ENCODE measurements around the gene SMAD7.
A peak's percentile ranks its signal among the peaks of the same experiment; 100 is the strongest.

The SMAD7 gene

GRCh38 chr18:48959921-48960920 is 9.5 kb upstream of the SMAD7 start:
- DNase-seq (ENCODE audit: low read depth): no peak

- DNase-seq (ENCODE audit: low read depth): no peak
Measured at GRCh38 chr18:48959551-48959920, 8.8 kb upstream of the SMAD7 start.

GRCh38 chr18:48958951-48959350 is 8.2 kb upstream of the SMAD7 start:
- no peak for DNase-seq (ENCODE audit: low read depth)

GRCh38 chr18:48957616-48958015 is 6.9 kb upstream of the SMAD7 start:
- DNase-seq (ENCODE audit: low read depth): no peak

- no peak for DNase-seq (ENCODE audit: low read depth)
Measured at GRCh38 chr18:48957136-48957535, 6.4 kb upstream of the SMAD7 start.

- peak; percentile 85 for DNase-seq (ENCODE audit: low read depth)
Measured at GRCh38 chr18:48956356-48956755, 5.6 kb upstream of the SMAD7 start.

GRCh38 chr18:48955830-48956261 is 5.1 kb upstream of the SMAD7 start:
- DNase-seq (ENCODE audit: low read depth): peak; percentile 92

- no peak for DNase-seq (ENCODE audit: low read depth)
Measured at GRCh38 chr18:48954886-48955819, 4.4 kb upstream of the SMAD7 start.

GRCh38 chr18:48953104-48953706 is 2.4 kb upstream of the SMAD7 start:
- DNase-seq (ENCODE audit: low read depth): no peak

- DNase-seq (ENCODE audit: low read depth): no peak
Measured at GRCh38 chr18:48952287-48953103, 1.7 kb upstream of the SMAD7 start.

GRCh38 chr18:48951448-48952286 is 902 bp upstream of the SMAD7 start:
- DNase-seq (ENCODE audit: low read depth): no peak

- no peak for DNase-seq (ENCODE audit: low read depth)
Measured at GRCh38 chr18:48949606-48950535, 894 bp downstream of the SMAD7 start.

- DNase-seq (ENCODE audit: low read depth): no peak
Measured at GRCh38 chr18:48949050-48949605, 1.6 kb downstream of the SMAD7 start.

GRCh38 chr18:48948112-48949049 is 2.4 kb downstream of the SMAD7 start:
- DNase-seq (ENCODE audit: low read depth): no peak

- DNase-seq (ENCODE audit: low read depth): no peak
Measured at GRCh38 chr18:48947560-48947959, 3.2 kb downstream of the SMAD7 start.

- DNase-seq (ENCODE audit: low read depth): no peak
Measured at GRCh38 chr18:48947092-48947491, 3.7 kb downstream of the SMAD7 start.

GRCh38 chr18:48946329-48946835 is 4.4 kb downstream of the SMAD7 start:
- DNase-seq (ENCODE audit: low read depth): no peak

- DNase-seq (ENCODE audit: low read depth): no peak
Measured at GRCh38 chr18:48945953-48946217, 4.9 kb downstream of the SMAD7 start.
